PFSK-1 (cell line): Measurements from ENCODE around the gene PITPNM1.

Source experiments
- POLR2AphosphoS5 ChIP-seq: IDR thresholded peaks from 2 replicates; pipeline ENCODE4 v1.6.1; 2012; ENCODE audit warnings: low read depth, mild to moderate bottlenecking, control low read depth, low read length, moderate library complexity
- SIN3A ChIP-seq: IDR thresholded peaks from 2 replicates; pipeline ENCODE4 v1.6.1; 2012; ENCODE audit warnings: mild to moderate bottlenecking, low read length, moderate library complexity, borderline replicate concordance; ENCODE audit not compliant: insufficient read depth

DNA sequence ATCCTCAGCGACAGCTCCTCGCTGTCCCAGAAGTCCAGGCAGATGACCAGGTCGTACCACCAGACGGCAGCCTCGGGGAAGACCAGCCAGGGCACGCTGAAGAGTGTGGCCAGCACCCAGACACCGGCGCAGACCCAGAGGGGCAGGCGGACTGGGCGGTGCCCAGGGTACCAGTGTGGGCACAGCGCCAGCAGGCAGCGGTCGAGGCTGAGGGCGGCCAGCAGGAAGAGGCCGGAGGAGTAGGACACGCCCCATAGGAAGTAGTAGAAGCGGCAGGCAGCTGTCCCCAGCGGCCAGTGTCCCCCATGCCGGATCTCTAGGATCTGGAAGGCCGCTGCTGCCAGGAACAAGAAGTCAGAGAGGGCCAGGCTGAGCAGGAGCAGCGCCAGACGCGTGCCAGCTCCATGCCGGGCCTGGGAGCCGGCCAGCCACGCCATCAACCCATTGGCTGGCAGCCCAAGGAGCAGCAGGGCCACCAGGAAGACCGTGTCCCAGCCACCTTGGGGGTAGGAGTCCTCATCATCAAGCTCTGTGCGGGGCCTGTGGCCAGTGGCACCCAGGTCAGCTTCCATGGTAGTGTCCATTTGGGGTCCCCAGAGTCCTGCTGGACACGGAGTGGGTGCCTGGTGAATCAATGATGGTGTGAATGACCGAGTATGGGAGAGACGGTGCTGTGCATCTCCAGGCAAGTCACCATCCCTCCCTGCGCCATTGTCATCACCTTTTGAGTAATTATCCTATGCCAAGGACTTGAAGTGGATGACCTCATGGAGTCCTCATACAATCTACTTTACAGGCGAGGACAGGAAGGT, 52.8 kb downstream of the PITPNM1 start, which contains the start of gene GPR152:
- TF ChIP-seq SIN3A: no peak
- no peak for TF ChIP-seq POLR2AphosphoS5
